Measurements from ENCODE around the gene PDZD7. TPM values are rescaled to one million over a fixed set of nuclear protein-coding genes. Genes with fewer than 3 reads are reported as not detected.

The PDZD7 gene
- total and polyA plus RNA-seq, 9 of the 15 experiments (the other 6 are each of a cell fraction or from before 2014, with no cell fraction given): 0.04 to 0.24 (median 0.08) TPM; not detected in 3

DNA sequence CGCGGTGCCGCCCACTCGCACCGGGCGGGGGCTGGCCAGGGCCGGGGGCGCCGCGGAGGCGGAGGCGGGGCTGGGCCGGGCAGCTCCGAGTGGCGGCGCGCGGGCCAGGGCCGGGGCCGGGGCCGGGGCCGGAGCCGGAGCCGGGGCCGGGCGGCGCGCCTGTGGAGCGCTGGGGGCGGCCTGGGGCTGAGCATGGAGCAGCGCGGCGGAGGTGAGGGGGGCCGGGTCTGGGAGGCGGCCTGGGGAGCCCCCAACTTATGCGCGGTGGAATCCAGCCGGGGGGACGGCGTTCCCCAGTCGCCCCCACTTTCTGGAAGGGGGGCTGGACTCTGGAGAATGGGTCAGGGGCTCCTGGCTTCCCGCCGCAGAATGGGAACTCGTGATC lies 31.2 kb downstream of the PDZD7 start, which contains the start of gene LZTS2 (continued):
- TF ChIP-seq, protein P1, sequence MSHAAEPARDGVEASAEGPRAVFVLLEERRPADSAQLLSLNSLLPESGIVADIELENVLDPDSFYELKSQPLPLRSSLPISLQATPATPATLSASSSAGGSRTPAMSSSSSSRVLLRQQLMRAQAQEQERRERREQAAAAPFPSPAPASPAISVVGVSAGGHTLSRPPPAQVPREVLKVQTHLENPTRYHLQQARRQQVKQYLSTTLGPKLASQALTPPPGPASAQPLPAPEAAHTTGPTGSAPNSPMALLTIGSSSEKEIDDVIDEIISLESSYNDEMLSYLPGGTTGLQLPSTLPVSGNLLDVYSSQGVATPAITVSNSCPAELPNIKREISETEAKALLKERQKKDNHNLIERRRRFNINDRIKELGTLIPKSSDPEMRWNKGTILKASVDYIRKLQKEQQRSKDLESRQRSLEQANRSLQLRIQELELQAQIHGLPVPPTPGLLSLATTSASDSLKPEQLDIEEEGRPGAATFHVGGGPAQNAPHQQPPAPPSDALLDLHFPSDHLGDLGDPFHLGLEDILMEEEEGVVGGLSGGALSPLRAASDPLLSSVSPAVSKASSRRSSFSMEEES (CRISPR knock-in tag; IDR thresholded peaks at IDR 0.05): no peak
- TF ChIP-seq NFRKB (IDR thresholded peaks at IDR 0.05; ENCODE audit: low read depth): no peak
- no peak for TF ChIP-seq SMAD3 (CRISPR knock-in tag; conservative IDR thresholded peaks at IDR 0.05)
- TF ChIP-seq, protein P2, sequence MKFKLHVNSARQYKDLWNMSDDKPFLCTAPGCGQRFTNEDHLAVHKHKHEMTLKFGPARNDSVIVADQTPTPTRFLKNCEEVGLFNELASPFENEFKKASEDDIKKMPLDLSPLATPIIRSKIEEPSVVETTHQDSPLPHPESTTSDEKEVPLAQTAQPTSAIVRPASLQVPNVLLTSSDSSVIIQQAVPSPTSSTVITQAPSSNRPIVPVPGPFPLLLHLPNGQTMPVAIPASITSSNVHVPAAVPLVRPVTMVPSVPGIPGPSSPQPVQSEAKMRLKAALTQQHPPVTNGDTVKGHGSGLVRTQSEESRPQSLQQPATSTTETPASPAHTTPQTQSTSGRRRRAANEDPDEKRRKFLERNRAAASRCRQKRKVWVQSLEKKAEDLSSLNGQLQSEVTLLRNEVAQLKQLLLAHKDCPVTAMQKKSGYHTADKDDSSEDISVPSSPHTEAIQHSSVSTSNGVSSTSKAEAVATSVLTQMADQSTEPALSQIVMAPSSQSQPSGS (CRISPR knock-in tag; IDR thresholded peaks at IDR 0.05): no peak
- TF ChIP-seq, protein P3, sequence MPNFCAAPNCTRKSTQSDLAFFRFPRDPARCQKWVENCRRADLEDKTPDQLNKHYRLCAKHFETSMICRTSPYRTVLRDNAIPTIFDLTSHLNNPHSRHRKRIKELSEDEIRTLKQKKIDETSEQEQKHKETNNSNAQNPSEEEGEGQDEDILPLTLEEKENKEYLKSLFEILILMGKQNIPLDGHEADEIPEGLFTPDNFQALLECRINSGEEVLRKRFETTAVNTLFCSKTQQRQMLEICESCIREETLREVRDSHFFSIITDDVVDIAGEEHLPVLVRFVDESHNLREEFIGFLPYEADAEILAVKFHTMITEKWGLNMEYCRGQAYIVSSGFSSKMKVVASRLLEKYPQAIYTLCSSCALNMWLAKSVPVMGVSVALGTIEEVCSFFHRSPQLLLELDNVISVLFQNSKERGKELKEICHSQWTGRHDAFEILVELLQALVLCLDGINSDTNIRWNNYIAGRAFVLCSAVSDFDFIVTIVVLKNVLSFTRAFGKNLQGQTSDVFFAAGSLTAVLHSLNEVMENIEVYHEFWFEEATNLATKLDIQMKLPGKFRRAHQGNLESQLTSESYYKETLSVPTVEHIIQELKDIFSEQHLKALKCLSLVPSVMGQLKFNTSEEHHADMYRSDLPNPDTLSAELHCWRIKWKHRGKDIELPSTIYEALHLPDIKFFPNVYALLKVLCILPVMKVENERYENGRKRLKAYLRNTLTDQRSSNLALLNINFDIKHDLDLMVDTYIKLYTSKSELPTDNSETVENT (CRISPR knock-in tag; IDR thresholded peaks at IDR 0.05): no peak
- TF ChIP-seq MTA1 (IDR thresholded peaks at IDR 0.05; ENCODE audit: borderline replicate concordance): no peak
- TF ChIP-seq HMG20A (CRISPR knock-in tag; conservative IDR thresholded peaks at IDR 0.05): no peak
- TF ChIP-seq PRMT5 (CRISPR knock-in tag; IDR thresholded peaks at IDR 0.05): no peak
